Measurements from ENCODE around the gene SH2D4B.
A peak's percentile ranks its signal among the peaks of the same experiment; 100 is the strongest.

The SH2D4B gene

GRCh38 chr10:80598084-80598798, 60.5 kb downstream of the SH2D4B start:
- no peak for DNase-seq

GRCh38 chr10:80598951-80599350, 61.2 kb downstream of the SH2D4B start:
- DNase-seq = no peak

GRCh38 chr10:80599424-80599847, 61.7 kb downstream of the SH2D4B start:
- DNase-seq = peak; percentile 42

- DNase-seq = no peak
Measured at GRCh38 chr10:80600256-80600655, 62.6 kb downstream of the SH2D4B start.

- no peak for DNase-seq
Measured at GRCh38 chr10:80602881-80603280, 65.2 kb downstream of the SH2D4B start.

- no peak for DNase-seq
Measured at GRCh38 chr10:80603516-80603915, 65.8 kb downstream of the SH2D4B start.

GRCh38 chr10:80608706-80609105, 71.0 kb downstream of the SH2D4B start:
- DNase-seq = no peak

GRCh38 chr10:80609331-80609730, 71.6 kb downstream of the SH2D4B start:
- no peak for DNase-seq

- DNase-seq = no peak
Measured at GRCh38 chr10:80611481-80612185, 73.9 kb downstream of the SH2D4B start.

- DNase-seq = no peak
Measured at GRCh38 chr10:80612261-80612660, 74.6 kb downstream of the SH2D4B start.

GRCh38 chr10:80613466-80614170, 75.9 kb downstream of the SH2D4B start:
- DNase-seq = no peak

- DNase-seq = no peak
Measured at GRCh38 chr10:80614576-80615416, 77.1 kb downstream of the SH2D4B start.

- no peak for DNase-seq
Measured at GRCh38 chr10:80617807-80618206, 80.1 kb downstream of the SH2D4B start.

- no peak for DNase-seq
Measured at GRCh38 chr10:80619036-80619435, 81.3 kb downstream of the SH2D4B start.

- DNase-seq = no peak
Measured at GRCh38 chr10:80622153-80622552, 84.5 kb downstream of the SH2D4B start.

GRCh38 chr10:80630324-80630723, 92.6 kb downstream of the SH2D4B start:
- DNase-seq = no peak

GRCh38 chr10:80632742-80633141, 95.0 kb downstream of the SH2D4B start:
- no peak for DNase-seq

- no peak for DNase-seq
Measured at GRCh38 chr10:80633383-80633860, 95.7 kb downstream of the SH2D4B start.

- no peak for DNase-seq
Measured at GRCh38 chr10:80633910-80634309, 96.2 kb downstream of the SH2D4B start.

GRCh38 chr10:80642661-80643060, 105.0 kb downstream of the SH2D4B start:
- DNase-seq = no peak

- no peak for DNase-seq
Measured at GRCh38 chr10:80646366-80646765, 108.7 kb downstream of the SH2D4B start.

- no peak for DNase-seq
Measured at GRCh38 chr10:80647173-80647833, 109.6 kb downstream of the SH2D4B start.

Measured in NCI-H146 (cell line).